GM12891 (cell line): ENCODE measurements around the gene PRRG4.

Experiments used
- PAX5 ChIP-seq: IDR thresholded peaks from 2 replicates; pipeline ENCODE4 v1.6.1; 2011; ENCODE audit warnings: low read length, moderate library complexity, mild to moderate bottlenecking; ENCODE audit not compliant: insufficient read depth, severe bottlenecking
- POLR2A ChIP-seq: IDR thresholded peaks from 2 replicates; pipeline ENCODE4 v1.6.1; 2011; ENCODE audit warnings: low read depth, low read length, control low read depth
- POLR2AphosphoS5 ChIP-seq: IDR thresholded peaks from 2 replicates; pipeline ENCODE4 v1.6.1; 2011; ENCODE audit warnings: low read depth, low read length, control low read depth
- TAF1 ChIP-seq: IDR thresholded peaks from 2 replicates; pipeline ENCODE4 v1.6.1; 2011; ENCODE audit warnings: low read depth, low read length, control low read depth

GRCh38 chr11:32781721-32782120 lies 48.0 kb upstream of the PRRG4 start:
- TF ChIP-seq TAF1 (no peak), POLR2A (no peak), POLR2AphosphoS5 (no peak), PAX5 (no peak)
